HEK293 (cell line): ENCODE measurements around the gene PRSS37.

ENCODE experiments used
- CTCF ChIP-seq: fragments of 450-650 bp; formaldehyde crosslinking; IDR thresholded peaks from 2 replicates; pipeline ENCODE4 v1.5.1; 2016; ENCODE audit warnings: missing biosample characterization, missing genetic modification characterization
- GLIS2 ChIP-seq: fragments of 450-650 bp; formaldehyde crosslinking; IDR thresholded peaks from 2 replicates; pipeline ENCODE4 v1.5.1; 2016; ENCODE audit warnings: missing biosample characterization, missing genetic modification characterization
- KLF1 ChIP-seq: fragments of 450-650 bp; formaldehyde crosslinking; IDR thresholded peaks from 2 replicates; pipeline ENCODE4 v1.5.1; 2016; ENCODE audit warnings: missing biosample characterization, missing genetic modification characterization
- PATZ1 ChIP-seq: fragments of 450-650 bp; formaldehyde crosslinking; IDR thresholded peaks from 2 replicates; pipeline ENCODE4 v1.5.1; 2016; ENCODE audit warnings: missing biosample characterization, missing genetic modification characterization
- REST ChIP-seq: fragments of 450-650 bp; formaldehyde crosslinking; IDR thresholded peaks from 2 replicates; pipeline ENCODE4 v1.5.1; 2016; ENCODE audit warnings: missing biosample characterization, missing genetic modification characterization
- ZFP37 ChIP-seq: fragments of 450-650 bp; formaldehyde crosslinking; IDR thresholded peaks from 2 replicates; pipeline ENCODE4 v1.5.1; 2016; ENCODE audit warnings: missing biosample characterization, missing genetic modification characterization
- ZNF140 ChIP-seq: fragments of 450-650 bp; formaldehyde crosslinking; IDR thresholded peaks from 2 replicates; pipeline ENCODE4 v1.5.1; 2016; ENCODE audit warnings: missing biosample characterization, missing genetic modification characterization
- ZNF571 ChIP-seq: fragments of 450-650 bp; formaldehyde crosslinking; IDR thresholded peaks from 2 replicates; pipeline ENCODE4 v1.5.0; 2017; ENCODE audit warnings: missing biosample characterization, missing genetic modification characterization

GRCh38 chr7:141877365-141877764 lies 36.1 kb upstream of the PRSS37 start:
- TF ChIP-seq ZNF140 (tag by site-specific recombination) (no peak), ZFP37 (tag by site-specific recombination) (no peak), GLIS2 (tag by site-specific recombination) (no peak), KLF1 (tag by site-specific recombination) (no peak), PATZ1 (tag by site-specific recombination) (no peak), REST (tag by site-specific recombination) (no peak), CTCF (tag by site-specific recombination) (no peak), ZNF571 (tag by site-specific recombination) (no peak)
